Measurements from ENCODE around the gene PNMA8B.
A peak's percentile ranks its signal among the peaks of the same experiment; 100 is the strongest.
"Not testable (repeated sequence)": the region's sequence is repeated elsewhere in the genome, so short reads cannot be mapped to it uniquely, and the experiment has no call there.

The PNMA8B gene

DNA sequence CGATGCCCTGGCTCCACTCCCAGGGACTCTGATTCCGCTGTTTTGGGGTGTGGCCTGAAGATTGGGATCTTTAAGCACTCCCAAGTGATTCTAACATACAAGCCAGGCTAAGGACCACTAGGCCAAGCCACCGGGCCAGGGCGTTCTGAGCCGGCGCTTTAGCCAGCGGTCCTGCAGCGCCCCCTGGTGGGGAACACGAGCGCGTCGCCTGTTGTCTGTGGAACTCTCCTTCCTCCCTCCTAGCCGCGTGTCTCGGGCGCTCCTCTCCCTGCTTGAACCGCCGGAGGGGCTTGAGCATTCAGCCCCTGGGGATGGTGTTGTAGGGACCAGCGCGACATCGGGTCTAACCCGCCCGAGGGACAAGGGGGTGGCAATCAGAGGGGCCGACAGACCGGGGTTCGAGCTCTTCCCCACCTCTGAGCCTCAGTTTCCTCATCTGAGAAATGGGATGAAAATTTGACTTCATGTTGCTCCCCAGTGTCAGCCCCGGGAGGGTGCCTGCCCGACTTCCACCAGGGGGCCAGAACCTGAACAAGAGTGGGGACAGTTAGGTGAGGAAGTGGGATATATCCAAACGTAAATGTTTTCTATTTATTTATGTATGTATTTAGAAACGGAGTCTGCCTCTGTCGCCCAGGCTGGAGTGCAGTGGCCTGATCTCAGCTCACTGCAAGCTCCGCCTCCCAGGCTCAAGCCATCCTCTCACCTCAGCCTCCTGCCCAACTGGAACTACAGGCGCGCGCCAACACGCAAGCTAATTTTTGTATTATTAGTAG, 18.0 kb upstream of the PNMA8B start:
- DNase-seq, result peak; percentile 83

- DNase-seq, result no peak
Measured at GRCh38 chr19:46511237-46511636, 15.6 kb upstream of the PNMA8B start.

DNA sequence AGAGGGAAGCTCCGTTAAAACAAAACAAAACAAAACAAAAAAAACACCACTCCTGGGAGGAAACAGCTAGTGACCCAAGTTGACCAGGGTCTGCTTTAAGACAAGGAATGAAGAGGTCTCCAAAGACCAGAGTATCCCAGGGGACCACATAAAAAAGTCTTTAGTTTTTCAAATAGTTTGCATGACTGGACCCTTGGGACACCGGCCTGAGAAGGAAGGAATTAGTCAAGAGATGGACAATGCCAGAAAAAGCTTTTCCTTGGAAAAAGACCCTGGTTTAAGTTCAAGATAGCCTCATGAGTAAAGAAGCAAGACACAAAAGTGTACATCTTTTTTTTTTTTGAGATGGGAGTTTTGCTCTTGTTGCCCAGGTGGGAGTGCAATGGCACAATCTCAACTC, 12.5 kb upstream of the PNMA8B start:
- DNase-seq, result no peak

DNA sequence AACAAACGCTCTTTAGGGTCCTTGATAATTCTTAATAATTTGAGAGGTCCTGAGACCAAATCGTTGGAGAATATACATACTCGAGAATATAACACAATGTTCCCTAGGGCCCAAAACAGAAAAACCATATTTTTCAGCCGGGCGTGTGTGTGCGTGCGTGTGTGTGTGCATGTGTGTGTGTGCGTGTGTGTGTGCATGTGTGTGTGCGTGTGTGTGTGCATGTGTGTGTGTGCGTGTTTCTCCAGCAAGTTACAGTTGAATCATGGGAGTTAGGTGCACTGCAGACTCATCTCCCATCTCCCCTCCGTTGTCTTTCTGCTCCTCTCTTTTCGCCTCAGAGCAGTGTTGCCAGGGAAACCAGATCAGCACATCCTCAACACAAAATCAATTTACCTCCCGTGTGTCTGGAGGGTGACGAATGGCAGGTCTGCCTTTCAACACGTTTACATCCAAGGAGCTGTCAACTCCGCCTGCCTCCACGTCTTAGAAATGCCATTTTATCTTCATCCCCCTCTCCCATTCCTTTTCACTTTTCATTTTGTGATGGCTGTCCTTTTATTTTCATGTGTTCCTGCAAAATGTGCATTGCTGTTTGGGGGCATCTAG, 8.3 kb upstream of the PNMA8B start:
- DNase-seq, result no peak

DNA sequence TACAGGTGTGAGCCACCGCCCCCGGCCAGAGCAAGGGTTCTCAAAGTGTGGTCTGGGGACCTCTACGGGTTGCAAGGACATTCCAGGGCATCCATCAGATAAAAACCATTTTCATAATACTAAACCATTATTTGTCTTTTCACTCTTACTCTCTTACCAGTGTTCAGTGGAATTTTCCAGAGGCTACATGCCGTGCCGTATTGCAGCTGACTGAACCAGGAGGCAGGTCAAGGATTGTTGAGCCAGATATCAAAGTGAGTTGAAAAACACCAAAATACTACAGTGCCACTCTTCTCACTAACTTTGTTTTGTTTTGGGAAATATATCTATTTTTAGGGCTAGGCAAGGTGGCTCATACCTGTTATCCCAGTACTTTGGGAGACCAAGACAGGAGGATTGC, 7.2 kb upstream of the PNMA8B start:
- no peak for DNase-seq

DNA sequence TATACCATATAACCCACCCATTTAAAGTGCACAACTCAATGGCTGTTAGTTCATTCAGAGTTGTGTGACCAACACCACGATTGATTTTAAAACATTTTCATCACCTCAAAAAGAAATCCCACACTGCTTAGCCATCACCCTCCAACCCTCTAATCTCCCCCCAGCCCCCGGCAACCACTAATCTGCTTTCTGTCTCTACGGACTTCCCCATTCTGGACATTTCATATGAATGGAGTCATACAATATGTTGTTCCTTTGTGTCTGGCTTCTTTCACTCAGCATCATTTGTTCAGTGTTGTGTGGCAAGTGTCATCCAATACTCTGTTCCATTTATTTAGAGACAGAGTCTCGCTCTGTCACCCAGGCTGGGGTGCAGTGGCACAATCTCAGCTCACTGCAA, 4.0 kb upstream of the PNMA8B start:
- DNase-seq, result no peak

GRCh38 chr19:46497773-46498172, 2.1 kb upstream of the PNMA8B start:
- no peak for DNase-seq

GRCh38 chr19:46496886-46497285, 1.2 kb upstream of the PNMA8B start:
- not testable (repeated sequence) for DNase-seq

DNA sequence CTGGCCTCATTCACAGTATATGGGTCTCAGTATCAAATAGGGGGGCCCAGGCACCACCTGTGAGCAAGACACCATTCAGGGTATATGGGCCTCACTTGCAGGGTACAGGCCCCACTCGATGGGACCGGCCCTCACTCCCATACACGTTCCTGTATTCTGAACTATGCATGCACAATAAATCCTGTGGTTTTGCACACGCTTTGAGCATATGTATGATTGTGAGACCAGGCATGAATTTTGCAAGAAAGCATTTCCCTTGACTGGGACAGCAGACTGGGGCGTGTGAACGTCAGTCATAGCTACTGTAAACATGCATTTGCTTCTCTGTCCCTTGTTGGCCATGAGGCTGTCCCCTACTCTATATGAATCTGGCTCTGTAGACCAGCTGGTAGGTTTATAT, 637 bp upstream of the PNMA8B start:
- DNase-seq, result no peak

- no peak for DNase-seq
Measured at GRCh38 chr19:46494941-46495785, 504 bp downstream of the PNMA8B start.

GRCh38 chr19:46494146-46494940, 1.3 kb downstream of the PNMA8B start:
- DNase-seq, result no peak

DNA sequence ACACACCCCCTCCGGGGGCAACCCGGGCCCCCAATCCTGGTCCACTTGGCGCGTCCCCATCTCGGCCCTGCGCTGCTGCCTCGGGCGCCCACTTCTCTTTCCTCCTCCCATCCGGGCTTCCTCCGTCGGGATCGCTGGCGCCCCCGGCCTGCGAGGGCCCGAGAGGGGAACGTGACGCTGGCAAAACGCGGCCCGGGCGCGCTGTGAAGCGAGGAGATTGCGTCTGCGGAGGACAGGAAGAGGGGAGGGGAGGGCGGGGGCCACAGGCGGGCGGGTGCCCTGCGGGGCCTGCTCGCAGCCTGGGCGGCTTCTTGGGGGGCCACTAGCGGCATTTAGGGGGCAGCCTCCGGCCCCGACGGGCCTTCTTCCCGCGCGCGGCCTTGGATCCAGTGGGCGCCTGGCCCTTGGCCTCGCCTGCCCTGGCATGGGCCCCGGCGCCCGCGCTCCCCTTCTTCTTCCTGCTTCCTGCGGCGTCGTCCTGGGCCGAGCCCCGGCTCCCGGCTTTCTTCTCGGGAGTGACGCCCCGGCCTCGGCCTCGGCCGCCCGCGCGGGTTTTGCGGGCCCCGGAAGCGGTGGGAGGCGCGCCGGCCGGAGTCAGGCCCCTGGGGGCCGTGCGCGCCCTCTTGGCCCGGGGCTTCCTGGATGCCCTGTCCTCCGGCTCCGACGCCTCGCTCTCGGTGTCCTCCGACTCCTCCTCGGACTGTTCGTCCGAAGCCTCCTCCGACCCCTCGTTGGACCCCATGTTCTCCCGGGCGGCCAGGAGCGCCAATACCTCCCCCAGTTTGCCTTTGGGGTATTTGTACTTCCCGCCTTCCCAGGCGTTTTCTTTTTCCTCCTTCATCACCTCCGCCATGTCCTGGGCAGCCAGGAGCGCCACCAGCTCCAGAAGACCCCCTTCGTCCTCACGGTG, 2.2 kb downstream of the PNMA8B start:
- DNase-seq, result no peak

- DNase-seq, result no peak
Measured at GRCh38 chr19:46492841-46493235, 2.8 kb downstream of the PNMA8B start.

GRCh38 chr19:46491975-46492682, 3.5 kb downstream of the PNMA8B start:
- no peak for DNase-seq

GRCh38 chr19:46490774-46491173, 4.9 kb downstream of the PNMA8B start:
- DNase-seq, result no peak

- DNase-seq, result no peak
Measured at GRCh38 chr19:46489445-46490272, 6.0 kb downstream of the PNMA8B start.

GRCh38 chr19:46488551-46488950, 7.1 kb downstream of the PNMA8B start:
- no peak for DNase-seq

DNA sequence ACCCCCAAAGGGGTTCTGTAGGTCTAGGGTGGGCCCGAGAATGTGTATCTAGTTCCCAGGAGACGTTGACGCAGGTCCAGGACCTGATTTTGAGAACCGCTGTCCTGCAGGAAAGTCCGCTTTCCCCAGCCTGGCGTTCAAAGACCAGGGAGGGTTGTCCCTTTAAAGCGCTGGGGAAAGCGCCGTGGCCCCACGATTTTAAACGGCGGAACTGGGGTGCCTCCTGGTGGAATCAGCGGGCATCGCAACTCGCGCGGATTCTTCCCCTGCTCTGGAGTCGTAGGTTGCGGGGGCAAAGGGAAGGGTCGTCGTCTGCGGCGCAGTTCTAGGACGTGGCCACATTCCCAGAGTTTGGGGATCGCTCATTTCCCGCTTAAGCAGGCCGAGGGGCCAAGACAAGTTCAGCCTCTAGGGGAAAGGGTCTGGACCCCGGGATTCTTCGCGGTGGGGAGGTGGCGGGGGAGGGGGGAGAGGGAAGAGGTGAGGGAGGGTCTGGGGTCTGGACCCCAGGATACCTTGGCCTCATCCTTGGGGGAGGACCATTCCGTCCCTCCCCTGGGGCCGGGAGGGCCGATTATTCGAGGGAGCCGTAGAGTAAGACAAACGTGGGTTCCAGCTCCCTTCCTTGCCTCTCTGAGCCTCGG, 7.7 kb downstream of the PNMA8B start:
- DNase-seq, result peak; percentile 73

DNA sequence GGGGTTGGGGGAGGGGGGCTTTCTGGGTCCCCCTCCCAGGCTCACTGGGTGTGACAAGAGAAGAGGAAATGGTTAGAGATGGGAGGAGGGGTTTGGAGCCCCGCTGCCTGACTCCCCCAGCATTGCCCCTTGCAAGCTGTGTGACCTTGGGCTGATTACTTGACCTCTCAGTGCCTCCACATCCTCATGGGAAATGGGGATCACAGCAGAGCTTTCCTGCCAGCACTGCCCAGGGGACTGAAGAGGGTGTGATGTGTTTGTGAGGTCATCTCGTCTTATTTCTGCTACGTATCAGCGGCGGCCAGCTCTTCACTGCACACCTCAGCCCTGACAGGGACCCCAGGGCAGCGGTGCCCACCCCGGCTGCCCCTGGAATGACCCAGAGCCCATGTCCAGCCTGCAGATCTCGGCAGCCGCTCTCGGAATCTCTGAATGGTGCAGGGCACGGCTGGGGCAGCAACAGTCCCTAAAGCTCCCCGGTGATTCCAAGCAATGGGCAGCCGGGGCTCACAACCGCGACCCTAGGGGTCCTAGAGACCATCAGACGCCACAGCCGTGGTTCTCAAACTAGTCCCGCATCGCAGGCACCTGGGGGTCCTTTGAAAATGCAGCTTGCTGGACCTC, 8.4 kb downstream of the PNMA8B start:
- DNase-seq, result no peak
